Measurements from ENCODE around the gene PRTN3. TPM values are rescaled to one million over a fixed set of nuclear protein-coding genes. Genes with fewer than 3 reads are reported as not detected.

The PRTN3 gene
- total and polyA plus RNA-seq, 2 of the 4 experiments (the other 2 are of a cell fraction) = not detected

DNA sequence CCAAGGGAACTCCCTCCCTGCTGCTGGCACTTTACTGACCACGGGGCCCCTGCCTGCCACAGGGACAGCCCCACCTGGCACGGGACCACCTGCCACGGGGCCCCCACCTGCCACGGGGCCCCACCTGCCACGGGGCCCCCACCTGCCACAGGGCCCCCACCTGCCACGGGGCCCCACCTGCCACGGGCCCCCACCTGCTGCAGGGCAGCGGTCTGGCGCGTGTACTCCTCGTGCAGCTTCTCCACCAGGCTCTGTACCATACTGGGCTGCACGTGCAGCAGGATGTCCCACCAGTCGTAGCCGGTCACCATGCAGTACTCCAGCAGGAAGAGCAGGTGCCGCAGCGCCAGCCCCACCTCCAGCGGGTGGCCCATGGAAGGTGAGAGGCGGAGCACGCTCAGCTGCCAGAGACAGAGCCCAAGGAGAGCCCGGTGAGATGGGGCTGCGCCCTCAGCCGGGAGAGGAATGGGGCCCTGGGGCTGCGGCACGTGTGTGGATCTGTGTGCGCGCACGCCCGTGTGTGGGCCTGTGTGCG lies 36.0 kb downstream of the PRTN3 start:
- WGBS, 2 experiments (ENCODE audit: extremely low coverage in 2 of 2, insufficient read length in 1 of 2) = 93% methylated on average over 22 of the region's 29 CpGs; no CpG with 5 or more reads in 1 of the 2 experiments
- CTCF ChIA-PET = no interaction called here
- peaks cover 50% of the 10 kb centered on the region for H3K36me3 ChIP-seq (ENCODE audit: control insufficient read depth, insufficient read depth, low read length)

More for the DNA sequence above, 36.0 kb downstream of the PRTN3 start:
- Histone ChIP-seq H4K91ac (ENCODE audit: insufficient read depth, low read depth, low read length) (no peak overlapping the region), H2AK9ac (replicated peaks; ENCODE audit: low read depth, low read length, poor library complexity) (no peak overlapping the region), H4K8ac (ENCODE audit: low read depth in 2 of 2, low read length in 2 of 2) (no peak overlapping the region), H2AFZ (replicated peaks; ENCODE audit: low read length, poor library complexity) (no peak overlapping the region), H2AK5ac (ENCODE audit: low read depth, low read length) (no peak overlapping the region), H3K79me1 (ENCODE audit: low read depth in 1 of 2, low read length in 2 of 2) (no peaks in the 10 kb centered on the region), H2BK15ac (ENCODE audit: low read depth, low read length) (no peak overlapping the region), H3K4me2 (ENCODE audit: low read depth, low read length) (no peak overlapping the region), H2BK5ac (ENCODE audit: low read depth, low read length, poor library complexity, severe bottlenecking) (no peak overlapping the region), H3K27ac (ENCODE audit: insufficient read depth, low read length) (no peak overlapping the region), H4K20me1 (ENCODE audit: insufficient read depth, low read length) (peaks cover 11% of the 10 kb centered on the region), H2BK20ac (ENCODE audit: low read depth, low read length) (no peak overlapping the region), H3K9me1 (ENCODE audit: insufficient read depth, low read length) (no peaks in the 10 kb centered on the region), H3K18ac (ENCODE audit: low read depth, low read length) (no peak overlapping the region), H3K23ac (ENCODE audit: low read depth, low read length) (no peak overlapping the region), H3K9me3 (ENCODE audit: control insufficient read depth, insufficient read depth, low read length) (no peaks in the 10 kb centered on the region), H3K56ac (ENCODE audit: extremely low read depth, insufficient read depth, low read length) (no peak overlapping the region), H3K14ac (replicated peaks; ENCODE audit: low read depth, low read length) (no peak overlapping the region), H3K27me3 (ENCODE audit: control insufficient read depth, insufficient read depth, low read length) (no peaks in the 10 kb centered on the region), H3K4ac (ENCODE audit: low read depth, low read length) (no peak overlapping the region), H4K5ac (ENCODE audit: low read depth, low read length) (no peak overlapping the region), H2BK120ac (ENCODE audit: low read depth, low read length) (no peak overlapping the region), H3K4me1 (ENCODE audit: control insufficient read depth, insufficient read depth, low read length) (no peaks in the 10 kb centered on the region), H3K4me3 (ENCODE audit: insufficient read depth, low read depth, low read length) (no peak overlapping the region), H3K9ac (ENCODE audit: low read depth, low read length) (no peak overlapping the region)
- ATAC-seq (ENCODE audit: low read depth) = no peak
- POLR2A ChIA-PET (ENCODE audit: unreplicated experiment) = no interaction called here
- dilution Hi-C loops (cut with HindIII; ENCODE audit: low sequenced_read_pairs, unreplicated experiment) = no loop called here
- in situ Hi-C loops (cut with MboI; ENCODE audit: low sequenced_read_pairs) = no loop called here
- no TSS peak for BruUV-seq (replicated peaks)
- TF ChIP-seq BHLHE40 (IDR thresholded peaks at IDR 0.05; ENCODE audit: low read depth, low read length) (no peak), FOS (IDR thresholded peaks at IDR 0.05; ENCODE audit: low read depth, low read length) (no peak), RAD21 (IDR thresholded peaks at IDR 0.05; ENCODE audit: low read length) (no peak), CHD1 (IDR thresholded peaks at IDR 0.05; ENCODE audit: low read depth, low read length) (no peak), MXI1 (IDR thresholded peaks at IDR 0.05; ENCODE audit: borderline replicate concordance, low read depth, low read length) (no peak), POLR2A (IDR thresholded peaks at IDR 0.05; ENCODE audit: low read depth, low read length) (no peak)
- TF ChIP-seq, protein P1, sequence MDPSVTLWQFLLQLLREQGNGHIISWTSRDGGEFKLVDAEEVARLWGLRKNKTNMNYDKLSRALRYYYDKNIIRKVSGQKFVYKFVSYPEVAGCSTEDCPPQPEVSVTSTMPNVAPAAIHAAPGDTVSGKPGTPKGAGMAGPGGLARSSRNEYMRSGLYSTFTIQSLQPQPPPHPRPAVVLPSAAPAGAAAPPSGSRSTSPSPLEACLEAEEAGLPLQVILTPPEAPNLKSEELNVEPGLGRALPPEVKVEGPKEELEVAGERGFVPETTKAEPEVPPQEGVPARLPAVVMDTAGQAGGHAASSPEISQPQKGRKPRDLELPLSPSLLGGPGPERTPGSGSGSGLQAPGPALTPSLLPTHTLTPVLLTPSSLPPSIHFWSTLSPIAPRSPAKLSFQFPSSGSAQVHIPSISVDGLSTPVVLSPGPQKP (IDR thresholded peaks at IDR 0.05; ENCODE audit: borderline replicate concordance, low read depth, low read length) = no peak
- TF ChIP-seq, protein P2, sequence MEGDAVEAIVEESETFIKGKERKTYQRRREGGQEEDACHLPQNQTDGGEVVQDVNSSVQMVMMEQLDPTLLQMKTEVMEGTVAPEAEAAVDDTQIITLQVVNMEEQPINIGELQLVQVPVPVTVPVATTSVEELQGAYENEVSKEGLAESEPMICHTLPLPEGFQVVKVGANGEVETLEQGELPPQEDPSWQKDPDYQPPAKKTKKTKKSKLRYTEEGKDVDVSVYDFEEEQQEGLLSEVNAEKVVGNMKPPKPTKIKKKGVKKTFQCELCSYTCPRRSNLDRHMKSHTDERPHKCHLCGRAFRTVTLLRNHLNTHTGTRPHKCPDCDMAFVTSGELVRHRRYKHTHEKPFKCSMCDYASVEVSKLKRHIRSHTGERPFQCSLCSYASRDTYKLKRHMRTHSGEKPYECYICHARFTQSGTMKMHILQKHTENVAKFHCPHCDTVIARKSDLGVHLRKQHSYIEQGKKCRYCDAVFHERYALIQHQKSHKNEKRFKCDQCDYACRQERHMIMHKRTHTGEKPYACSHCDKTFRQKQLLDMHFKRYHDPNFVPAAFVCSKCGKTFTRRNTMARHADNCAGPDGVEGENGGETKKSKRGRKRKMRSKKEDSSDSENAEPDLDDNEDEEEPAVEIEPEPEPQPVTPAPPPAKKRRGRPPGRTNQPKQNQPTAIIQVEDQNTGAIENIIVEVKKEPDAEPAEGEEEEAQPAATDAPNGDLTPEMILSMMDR (conservative IDR thresholded peaks at IDR 0.05; ENCODE audit: low read depth, low read length) = no peak
- intact Hi-C loops (cut with micrococcal nuclease) = no loop called here
- DNase-seq = no peak
